Measurements from ENCODE around the gene FILIP1L.

FILIP1L gene

GRCh38 chr3:99921986-99922385 is 192.3 kb downstream of the FILIP1L start:
- no peak for DNase-seq (ENCODE audit: low spot score)

- no peak for DNase-seq (ENCODE audit: low spot score)
Measured at GRCh38 chr3:99921377-99921695, 193.0 kb downstream of the FILIP1L start.

- peak; percentile 30 for DNase-seq (ENCODE audit: low spot score)
Measured at GRCh38 chr3:99920481-99921376, 193.6 kb downstream of the FILIP1L start.

GRCh38 chr3:99919694-99920093 is 194.6 kb downstream of the FILIP1L start:
- no peak for DNase-seq (ENCODE audit: low spot score)

GRCh38 chr3:99918715-99919114 is 195.6 kb downstream of the FILIP1L start:
- no peak for DNase-seq (ENCODE audit: low spot score)

- DNase-seq (ENCODE audit: low spot score) = no peak
Measured at GRCh38 chr3:99915906-99916432, 198.3 kb downstream of the FILIP1L start.

GRCh38 chr3:99911433-99911832 is 202.9 kb downstream of the FILIP1L start:
- DNase-seq (ENCODE audit: low spot score) = no peak

GRCh38 chr3:99910752-99911290 is 203.5 kb downstream of the FILIP1L start:
- DNase-seq (ENCODE audit: low spot score) = no peak

- no peak for DNase-seq (ENCODE audit: low spot score)
Measured at GRCh38 chr3:99909714-99910495, 204.4 kb downstream of the FILIP1L start.

GRCh38 chr3:99907959-99908544 is 206.2 kb downstream of the FILIP1L start:
- no peak for DNase-seq (ENCODE audit: low spot score)

- no peak for DNase-seq (ENCODE audit: low spot score)
Measured at GRCh38 chr3:99903869-99904268, 210.4 kb downstream of the FILIP1L start.

GRCh38 chr3:99902091-99902490 is 212.2 kb downstream of the FILIP1L start:
- no peak for DNase-seq (ENCODE audit: low spot score)

- DNase-seq (ENCODE audit: low spot score) = no peak
Measured at GRCh38 chr3:99901200-99901926, 212.9 kb downstream of the FILIP1L start.

GRCh38 chr3:99900248-99900647 is 214.1 kb downstream of the FILIP1L start:
- no peak for DNase-seq (ENCODE audit: low spot score)

- DNase-seq (ENCODE audit: low spot score) = no peak
Measured at GRCh38 chr3:99899603-99900002, 214.7 kb downstream of the FILIP1L start.

- DNase-seq (ENCODE audit: low spot score) = no peak
Measured at GRCh38 chr3:99896482-99896881, 217.8 kb downstream of the FILIP1L start.

GRCh38 chr3:99895703-99896441 is 218.4 kb downstream of the FILIP1L start:
- peak; percentile 44 for DNase-seq (ENCODE audit: low spot score)

- no peak for DNase-seq (ENCODE audit: low spot score)
Measured at GRCh38 chr3:99895131-99895696, 219.1 kb downstream of the FILIP1L start.

GRCh38 chr3:99892332-99892731 is 222.0 kb downstream of the FILIP1L start:
- DNase-seq (ENCODE audit: low spot score) = no peak

- DNase-seq (ENCODE audit: low spot score) = no peak
Measured at GRCh38 chr3:99891610-99892285, 222.6 kb downstream of the FILIP1L start.
